ENCODE results near the gene FBXL14.

The FBXL14 gene

GRCh38 chr12:1594261-1595025 lies at the start of gene FBXL14:
Gene FBXL14, minus strand, starts transcription at chr12:1594581. Its CDS starts 515 bp downstream, at chr12:1594066.
- H3K9ac ChIP-seq (ENCODE audit: low read depth, low read length), result peak within 1 kb of the TSS; percentile 59
- no peaks in the 10 kb centered on the region for H3K36me3 ChIP-seq (ENCODE audit: insufficient read depth, low read length)
- no peaks in the 10 kb centered on the region for H3K9me3 ChIP-seq (ENCODE audit: control insufficient read depth, insufficient read depth, low read length)
- H3K4me1 ChIP-seq (ENCODE audit: insufficient read depth, low read length), result peaks cover 18% of the 10 kb centered on the region

DNA sequence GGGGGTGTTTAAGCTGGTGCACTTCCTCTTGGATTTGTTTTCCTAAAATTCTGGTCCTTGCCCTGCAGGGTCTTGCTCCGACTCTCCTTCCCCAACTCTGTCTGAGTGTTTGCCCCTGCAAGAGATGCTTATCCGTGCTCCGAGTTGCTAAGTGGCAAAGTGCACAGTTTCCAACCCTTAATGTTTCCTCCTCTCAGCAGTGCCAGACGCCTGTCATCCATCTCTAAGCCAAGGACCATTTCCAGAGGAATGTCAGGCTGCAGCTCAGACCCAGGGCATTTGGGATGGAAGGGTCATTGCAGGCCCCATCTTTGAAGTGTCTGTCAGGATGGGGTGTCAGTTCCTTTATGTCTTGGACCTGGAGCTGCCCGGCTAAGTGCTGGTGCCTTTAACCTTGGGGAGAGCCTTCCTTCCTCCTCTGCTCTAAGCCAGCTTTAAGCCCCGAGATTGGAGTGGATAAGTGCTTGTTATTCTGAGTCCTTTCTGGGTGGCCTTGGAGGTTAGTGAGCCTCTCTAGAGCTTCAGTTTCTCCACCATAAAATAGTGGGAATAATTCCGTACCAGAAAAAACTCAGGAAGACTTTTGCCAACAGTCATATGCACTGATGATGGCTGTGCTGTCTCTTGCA lies 49.6 kb upstream of the FBXL14 start:
- no peaks in the 10 kb centered on the region; the same call in 1 of the 2 replicates for H3K36me3 ChIP-seq (ENCODE audit: insufficient read depth, low read length)
- H3K9ac ChIP-seq (ENCODE audit: low read depth, low read length), result no peak overlapping the region
- H3K9me3 ChIP-seq (ENCODE audit: control insufficient read depth, insufficient read depth, low read length), result no peaks in the 10 kb centered on the region
- no peaks in the 10 kb centered on the region for H3K4me1 ChIP-seq (ENCODE audit: insufficient read depth, low read length)

GRCh38 chr12:1643043-1643442 lies 48.7 kb upstream of the FBXL14 start:
- Histone ChIP-seq H3K9ac (ENCODE audit: low read depth, low read length) (no peak overlapping the region), H3K4me1 (ENCODE audit: insufficient read depth, low read length) (no peaks in the 10 kb centered on the region), H3K36me3 (ENCODE audit: insufficient read depth, low read length) (no peaks in the 10 kb centered on the region; the same call in 1 of the 2 replicates), H3K9me3 (ENCODE audit: control insufficient read depth, insufficient read depth, low read length) (no peaks in the 10 kb centered on the region)

DNA sequence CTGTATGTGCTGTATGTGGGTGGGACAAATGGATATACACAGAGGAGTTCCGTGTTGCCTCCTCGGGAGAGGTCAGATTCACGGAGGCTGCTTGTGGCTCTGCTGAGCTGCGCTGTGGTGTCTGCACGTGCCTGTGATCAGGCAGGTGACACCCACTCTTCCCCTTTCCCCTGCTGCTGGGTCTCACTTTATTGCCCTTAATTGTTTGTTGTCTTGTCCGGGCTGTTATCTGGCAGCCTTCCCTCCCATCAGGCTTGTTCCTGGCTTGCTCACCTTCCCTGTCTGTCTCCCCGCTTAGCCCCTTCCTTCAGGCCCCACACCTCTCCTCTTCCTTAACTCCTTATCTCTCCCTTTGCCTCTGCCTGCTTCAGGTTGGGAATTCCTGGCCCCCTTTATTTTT lies 48.1 kb upstream of the FBXL14 start:
- H3K9ac ChIP-seq (ENCODE audit: low read depth, low read length), result no peak overlapping the region
- H3K9me3 ChIP-seq (ENCODE audit: control insufficient read depth, insufficient read depth, low read length), result no peaks in the 10 kb centered on the region
- H3K4me1 ChIP-seq (ENCODE audit: insufficient read depth, low read length), result no peaks in the 10 kb centered on the region
- no peaks in the 10 kb centered on the region; the same call in 1 of the 2 replicates for H3K36me3 ChIP-seq (ENCODE audit: insufficient read depth, low read length)

- no peaks in the 10 kb centered on the region for H3K4me1 ChIP-seq (ENCODE audit: insufficient read depth, low read length)
- H3K9me3 ChIP-seq (ENCODE audit: control insufficient read depth, insufficient read depth, low read length), result no peaks in the 10 kb centered on the region
- H3K36me3 ChIP-seq (ENCODE audit: insufficient read depth, low read length), result no peaks in the 10 kb centered on the region; the same call in 1 of the 2 replicates
Observed at GRCh38 chr12:1640328-1641234, 46.2 kb upstream of the FBXL14 start.

GRCh38 chr12:1639538-1639937 lies 45.2 kb upstream of the FBXL14 start:
- no peak overlapping the region for H3K9ac ChIP-seq (ENCODE audit: low read depth, low read length)
- H3K9me3 ChIP-seq (ENCODE audit: control insufficient read depth, insufficient read depth, low read length), result no peaks in the 10 kb centered on the region
- no peaks in the 10 kb centered on the region; the same call in 1 of the 2 replicates for H3K36me3 ChIP-seq (ENCODE audit: insufficient read depth, low read length)
- H3K4me1 ChIP-seq (ENCODE audit: insufficient read depth, low read length), result no peaks in the 10 kb centered on the region

More at GRCh38 chr12:1640328-1641234, 46.2 kb upstream of the FBXL14 start:
- H3K9ac ChIP-seq (ENCODE audit: low read depth, low read length), result no peak overlapping the region

GRCh38 chr12:1638203-1638602 lies 43.8 kb upstream of the FBXL14 start:
- Histone ChIP-seq H3K36me3 (ENCODE audit: insufficient read depth, low read length) (no peaks in the 10 kb centered on the region; the same call in 1 of the 2 replicates), H3K9me3 (ENCODE audit: control insufficient read depth, insufficient read depth, low read length) (no peaks in the 10 kb centered on the region), H3K9ac (ENCODE audit: low read depth, low read length) (no peak overlapping the region), H3K4me1 (ENCODE audit: insufficient read depth, low read length) (peaks cover 9% of the 10 kb centered on the region; the same call in 1 of the 2 replicates)

GRCh38 chr12:1635301-1636095 lies 41.1 kb upstream of the FBXL14 start:
- H3K9me3 ChIP-seq (ENCODE audit: control insufficient read depth, insufficient read depth, low read length), result no peaks in the 10 kb centered on the region
- H3K36me3 ChIP-seq (ENCODE audit: insufficient read depth, low read length), result no peaks in the 10 kb centered on the region
- H3K4me1 ChIP-seq (ENCODE audit: insufficient read depth, low read length), result peaks cover 18% of the 10 kb centered on the region; the same call in 1 of the 2 replicates
- H3K9ac ChIP-seq (ENCODE audit: low read depth, low read length), result no peak overlapping the region

GRCh38 chr12:1634590-1635191 lies 40.3 kb upstream of the FBXL14 start:
- Histone ChIP-seq H3K36me3 (ENCODE audit: insufficient read depth, low read length) (no peaks in the 10 kb centered on the region), H3K9ac (ENCODE audit: low read depth, low read length) (no peak overlapping the region), H3K4me1 (ENCODE audit: insufficient read depth, low read length) (peaks cover 18% of the 10 kb centered on the region; the same call in 1 of the 2 replicates), H3K9me3 (ENCODE audit: control insufficient read depth, insufficient read depth, low read length) (no peaks in the 10 kb centered on the region)

DNA sequence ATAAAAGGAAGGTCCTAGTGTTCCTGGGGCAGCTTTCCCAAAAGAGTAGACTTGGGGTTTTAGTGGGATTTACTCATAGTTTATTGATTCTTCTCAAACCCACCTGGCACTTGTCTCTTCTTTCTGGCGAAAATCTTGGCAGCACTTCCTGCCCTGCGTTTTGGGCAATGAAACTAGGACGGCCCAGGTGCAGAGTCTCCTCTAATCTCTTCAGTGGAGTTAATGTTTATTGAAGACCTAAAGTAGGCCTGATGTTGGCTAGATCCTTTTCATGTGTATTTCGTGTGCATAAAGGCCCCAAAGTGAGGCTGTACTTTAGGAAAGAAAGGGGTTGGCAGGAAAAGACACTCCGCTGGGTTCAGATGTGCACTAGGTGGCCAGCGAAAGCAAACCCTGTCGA lies 39.8 kb upstream of the FBXL14 start:
- Histone ChIP-seq H3K9ac (ENCODE audit: low read depth, low read length) (no peak overlapping the region), H3K9me3 (ENCODE audit: control insufficient read depth, insufficient read depth, low read length) (no peaks in the 10 kb centered on the region), H3K36me3 (ENCODE audit: insufficient read depth, low read length) (no peaks in the 10 kb centered on the region), H3K4me1 (ENCODE audit: insufficient read depth, low read length) (peaks cover 18% of the 10 kb centered on the region; the same call in 1 of the 2 replicates)

DNA sequence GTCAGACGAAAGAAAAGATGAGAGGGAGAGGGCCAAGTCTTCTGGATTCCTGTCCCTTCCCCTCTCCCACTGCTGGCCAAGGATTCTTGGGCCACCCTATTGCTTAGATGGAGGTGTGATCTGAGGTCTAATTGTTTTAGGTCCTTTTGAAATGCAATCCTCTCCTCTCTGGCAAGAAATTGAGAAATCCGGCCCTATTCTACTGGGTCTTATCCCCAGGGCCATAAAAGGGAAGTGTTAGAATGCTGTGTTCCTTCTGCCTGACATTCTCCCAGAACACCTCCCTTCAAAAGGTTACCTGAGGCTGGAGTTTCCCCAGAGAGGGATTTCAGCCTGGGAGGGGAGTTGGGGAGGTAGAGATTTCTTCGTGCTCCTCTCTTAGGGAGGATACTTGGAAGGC lies 39.1 kb upstream of the FBXL14 start:
- Histone ChIP-seq H3K9ac (ENCODE audit: low read depth, low read length) (no peak overlapping the region), H3K36me3 (ENCODE audit: insufficient read depth, low read length) (no peaks in the 10 kb centered on the region), H3K9me3 (ENCODE audit: control insufficient read depth, insufficient read depth, low read length) (no peaks in the 10 kb centered on the region), H3K4me1 (ENCODE audit: insufficient read depth, low read length) (peaks cover 18% of the 10 kb centered on the region; the same call in 1 of the 2 replicates)

GRCh38 chr12:1632702-1633101 lies 38.3 kb upstream of the FBXL14 start:
- H3K9ac ChIP-seq (ENCODE audit: low read depth, low read length), result no peak overlapping the region
- peaks cover 18% of the 10 kb centered on the region; the same call in 1 of the 2 replicates for H3K4me1 ChIP-seq (ENCODE audit: insufficient read depth, low read length)
- H3K36me3 ChIP-seq (ENCODE audit: insufficient read depth, low read length), result no peaks in the 10 kb centered on the region
- no peaks in the 10 kb centered on the region for H3K9me3 ChIP-seq (ENCODE audit: control insufficient read depth, insufficient read depth, low read length)
